ENCODE measurements around the gene KCNK7.

DNA sequence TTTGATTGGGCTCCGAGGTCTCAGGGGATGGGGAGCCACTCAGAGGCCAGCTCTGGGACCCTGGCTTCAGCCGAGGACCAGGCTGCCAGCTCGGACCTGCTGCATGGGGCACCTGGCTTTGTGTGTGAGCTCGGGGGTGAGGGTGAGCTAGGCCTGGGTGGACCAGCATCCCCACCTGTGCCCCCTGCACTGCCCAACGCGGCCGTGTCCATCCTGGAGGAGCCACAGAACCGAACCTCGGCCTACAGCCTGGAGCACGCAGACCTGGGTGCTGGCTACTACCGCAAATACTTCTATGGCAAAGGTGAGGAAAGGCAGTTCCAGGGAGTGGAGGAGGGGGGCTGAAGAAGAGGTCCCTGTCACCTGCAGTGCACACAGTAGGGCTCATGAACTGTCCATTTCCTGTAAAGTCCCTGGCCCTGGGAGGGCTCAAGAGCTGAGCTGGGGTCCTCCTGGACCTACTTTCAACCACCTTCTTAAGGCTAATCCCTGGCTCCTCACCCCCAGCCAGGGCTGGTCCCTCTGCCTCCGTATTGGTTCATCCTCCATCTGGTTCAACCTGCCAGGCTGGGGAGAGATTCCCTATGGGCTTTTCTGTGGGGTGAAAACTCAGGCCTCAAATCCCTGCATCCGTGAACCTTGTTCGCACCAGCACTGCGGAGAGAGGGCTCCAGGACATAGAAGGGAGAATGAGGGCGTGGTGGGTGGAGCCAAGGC is 45.9 kb upstream of the KCNK7 start:
- TF ChIP-seq, protein P1, sequence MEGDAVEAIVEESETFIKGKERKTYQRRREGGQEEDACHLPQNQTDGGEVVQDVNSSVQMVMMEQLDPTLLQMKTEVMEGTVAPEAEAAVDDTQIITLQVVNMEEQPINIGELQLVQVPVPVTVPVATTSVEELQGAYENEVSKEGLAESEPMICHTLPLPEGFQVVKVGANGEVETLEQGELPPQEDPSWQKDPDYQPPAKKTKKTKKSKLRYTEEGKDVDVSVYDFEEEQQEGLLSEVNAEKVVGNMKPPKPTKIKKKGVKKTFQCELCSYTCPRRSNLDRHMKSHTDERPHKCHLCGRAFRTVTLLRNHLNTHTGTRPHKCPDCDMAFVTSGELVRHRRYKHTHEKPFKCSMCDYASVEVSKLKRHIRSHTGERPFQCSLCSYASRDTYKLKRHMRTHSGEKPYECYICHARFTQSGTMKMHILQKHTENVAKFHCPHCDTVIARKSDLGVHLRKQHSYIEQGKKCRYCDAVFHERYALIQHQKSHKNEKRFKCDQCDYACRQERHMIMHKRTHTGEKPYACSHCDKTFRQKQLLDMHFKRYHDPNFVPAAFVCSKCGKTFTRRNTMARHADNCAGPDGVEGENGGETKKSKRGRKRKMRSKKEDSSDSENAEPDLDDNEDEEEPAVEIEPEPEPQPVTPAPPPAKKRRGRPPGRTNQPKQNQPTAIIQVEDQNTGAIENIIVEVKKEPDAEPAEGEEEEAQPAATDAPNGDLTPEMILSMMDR (IDR thresholded peaks at IDR 0.05), result no peak
- no peak for TF ChIP-seq POLR2A (IDR thresholded peaks at IDR 0.05)

Measured in thyroid gland (tissue), 4 donors.